HG02840 (cell line): ENCODE results near the gene ZNRF1.
"Not testable (repeated sequence)": the region's sequence is repeated elsewhere in the genome, so short reads cannot be mapped to it uniquely, and the experiment has no call there.

ENCODE experiments used
- ATAC-seq: cut with Tn5 transposase; IDR thresholded peaks from one replicate; pipeline ENCODE4 v1.9.1; 2021; ENCODE audit warnings: mild to moderate bottlenecking, moderate library complexity, moderate number of reproducible peaks; ENCODE audit not compliant: unreplicated experiment, low FRiP score

Gene ZNRF1

GRCh38 chr16:74998481-74999218 lies at the start of gene ZNRF1:
Gene ZNRF1, plus strand, starts transcription at chr16:74999024. Its CDS starts 648 bp downstream, at chr16:74999672.
- ATAC-seq, result peak; percentile 68

GRCh38 chr16:74949309-74949708 lies 49.5 kb upstream of the ZNRF1 start:
- ATAC-seq, result no peak

GRCh38 chr16:74950511-74950910 lies 48.3 kb upstream of the ZNRF1 start:
- ATAC-seq, result no peak

- ATAC-seq, result no peak
Observed at GRCh38 chr16:74951206-74951605, 47.6 kb upstream of the ZNRF1 start.

GRCh38 chr16:74951681-74952080 lies 47.1 kb upstream of the ZNRF1 start:
- no peak for ATAC-seq

GRCh38 chr16:74954763-74955162 lies 44.1 kb upstream of the ZNRF1 start:
- no peak for ATAC-seq

GRCh38 chr16:74973304-74973703 lies 25.5 kb upstream of the ZNRF1 start:
- ATAC-seq, result no peak

- no peak for ATAC-seq
Observed at GRCh38 chr16:74975591-74975990, 23.2 kb upstream of the ZNRF1 start.

GRCh38 chr16:74982256-74982655 lies 16.6 kb upstream of the ZNRF1 start:
- no peak for ATAC-seq

GRCh38 chr16:74984194-74984528 lies 14.7 kb upstream of the ZNRF1 start:
- no peak for ATAC-seq

- ATAC-seq, result peak; percentile 99
Observed at GRCh38 chr16:74984529-74985296, 14.1 kb upstream of the ZNRF1 start, which contains the start of gene WDR59. Gene WDR59, minus strand, starts transcription at chr16:74985123. Its CDS starts 106 bp downstream, at chr16:74985017.

GRCh38 chr16:74987027-74987681 lies 11.7 kb upstream of the ZNRF1 start:
- ATAC-seq, result no peak

GRCh38 chr16:74989864-74990263 lies 9.0 kb upstream of the ZNRF1 start:
- ATAC-seq, result not testable (repeated sequence)

DNA sequence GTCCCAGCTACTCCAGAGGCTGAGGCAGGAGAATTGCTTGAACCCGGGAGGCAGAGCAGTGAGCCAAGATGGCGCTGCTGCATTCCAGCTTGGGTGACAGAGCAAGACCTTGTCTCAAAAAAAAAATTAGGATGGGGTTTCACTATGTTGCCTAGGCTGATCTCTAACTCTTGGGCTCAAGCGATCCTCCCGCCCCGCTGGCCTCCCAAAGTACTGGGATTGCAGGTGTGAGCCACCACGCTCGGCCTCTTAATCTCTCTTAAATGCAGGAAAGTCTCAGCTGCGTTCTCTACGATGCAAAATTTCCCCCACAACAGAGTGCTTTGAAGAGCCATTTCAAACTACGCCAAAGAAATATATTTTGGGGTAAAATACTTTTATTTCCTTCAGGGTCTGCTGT lies 8.0 kb upstream of the ZNRF1 start:
- ATAC-seq, result no peak

DNA sequence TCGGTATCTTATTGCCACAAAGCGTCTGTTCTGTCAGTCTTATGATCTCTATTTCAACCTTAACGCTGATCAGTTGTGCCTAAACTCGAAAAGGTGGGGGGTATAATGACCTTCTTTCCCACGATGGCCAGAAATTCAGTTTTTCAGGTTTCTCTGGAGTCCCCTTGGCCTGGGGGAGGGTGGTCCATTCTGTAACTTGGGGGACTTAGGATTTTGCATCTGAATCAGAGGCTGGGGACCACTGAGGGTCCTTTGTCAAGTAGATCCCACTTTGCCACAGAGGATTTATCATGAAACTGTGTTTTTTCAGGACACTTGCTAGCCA lies 7.6 kb upstream of the ZNRF1 start:
- ATAC-seq, result no peak

- ATAC-seq, result no peak
Observed at GRCh38 chr16:74991593-74992403, 7.0 kb upstream of the ZNRF1 start.

- ATAC-seq, result no peak
Observed at GRCh38 chr16:74995986-74996385, 2.8 kb upstream of the ZNRF1 start.

DNA sequence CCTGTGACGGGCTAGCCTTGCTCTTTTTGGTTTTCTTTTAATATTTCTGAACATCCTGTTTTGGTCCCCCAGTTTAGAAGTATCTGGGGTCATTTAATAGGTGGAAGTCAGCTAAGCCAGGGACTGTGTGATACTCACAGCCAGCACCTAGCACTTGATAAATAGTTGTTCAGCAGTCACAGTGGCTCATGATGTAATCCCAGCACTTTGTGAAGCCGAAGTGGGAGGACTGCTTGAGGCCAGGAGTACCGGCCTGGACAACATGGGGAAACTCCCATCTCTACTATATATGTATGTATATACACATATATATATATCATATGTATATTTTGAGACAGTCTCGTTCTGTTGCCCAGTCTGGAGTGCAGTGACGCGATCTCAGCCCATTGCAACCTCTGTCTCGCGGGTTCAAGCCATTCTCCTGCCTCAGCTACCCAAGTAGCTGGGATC lies 1.8 kb upstream of the ZNRF1 start:
- no peak for ATAC-seq

- ATAC-seq, result peak; percentile 26
Observed at GRCh38 chr16:74999219-74999608, 390 bp downstream of the ZNRF1 start.

GRCh38 chr16:74999609-75000480 lies 1.0 kb downstream of the ZNRF1 start:
- ATAC-seq, result no peak
